ENCODE results near the gene ARHGAP18.
A peak's percentile ranks its signal among the peaks of the same experiment; 100 is the strongest.

ARHGAP18 gene

DNA sequence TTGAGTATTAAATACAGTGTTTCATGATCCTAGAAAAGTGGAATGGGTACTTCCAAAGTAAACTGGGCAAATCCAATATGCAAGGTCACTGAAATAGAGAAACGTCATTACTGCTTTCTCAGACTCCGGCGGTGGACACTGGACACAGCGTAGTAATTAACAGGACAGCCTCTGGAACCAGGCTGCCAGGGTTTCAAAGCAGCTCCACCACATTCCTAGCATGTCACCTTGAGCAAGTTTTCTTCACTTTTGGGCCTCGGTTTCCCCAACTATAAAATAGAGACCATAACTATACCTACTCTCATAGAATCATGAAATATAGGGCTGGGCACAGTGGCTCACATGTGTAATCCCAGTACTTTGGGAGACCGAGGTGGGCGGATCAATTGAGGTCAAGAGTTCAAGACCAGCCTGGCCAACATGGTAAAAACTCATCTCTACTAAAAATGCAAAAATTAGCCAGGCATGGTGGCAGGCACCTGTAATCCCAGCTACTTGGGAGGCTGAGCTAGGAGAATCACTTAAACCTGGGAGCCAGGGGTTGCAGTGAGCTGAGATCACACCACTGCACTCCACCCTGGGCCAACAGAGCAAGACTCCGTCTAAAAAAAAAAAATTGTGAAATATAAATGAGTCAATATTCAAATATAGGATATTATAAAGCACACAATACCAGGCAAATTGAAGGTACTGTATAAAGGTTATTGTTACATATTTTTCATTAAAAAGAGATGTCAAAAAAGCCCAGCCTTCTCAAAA lies 24.9 kb downstream of the ARHGAP18 start:
- Histone ChIP-seq H3K27me3 (ENCODE audit: control insufficient read depth, low read length) (no peaks in the 10 kb centered on the region), H3K9me2 (replicated peaks; ENCODE audit: control insufficient read depth, low read length) (no peaks in the 10 kb centered on the region), H4K20me1 (ENCODE audit: control insufficient read depth, insufficient read depth, low read depth, low read length) (0 out of 2 replicates have a peak, but pooled peaks cover 6% of the 10 kb centered on the region), H3K4me1 (ENCODE audit: control insufficient read depth, low read length) (peaks cover 37% of the 10 kb centered on the region), H3K4me2 (ENCODE audit: low read length) (peak overlapping the region; percentile 54), H3K79me2 (ENCODE audit: control insufficient read depth, low read length) (no peaks in the 10 kb centered on the region), H3F3A (ENCODE audit: control insufficient read depth, insufficient read depth) (no peaks in the 10 kb centered on the region), H3K36me3 (ENCODE audit: control insufficient read depth, low read length) (no peaks in the 10 kb centered on the region), H3K4me3 (ENCODE audit: low read length) (no peak overlapping the region), H3K27ac (ENCODE audit: low read depth, low read length) (no peak overlapping the region), H3K9me3 (ENCODE audit: control insufficient read depth, insufficient read depth, low read length) (no peaks in the 10 kb centered on the region)
- no peak for TF ChIP-seq EZH2phosphoT487 (IDR thresholded peaks at IDR 0.05; ENCODE audit: borderline replicate concordance, low read length)
- TF ChIP-seq, protein P1, sequence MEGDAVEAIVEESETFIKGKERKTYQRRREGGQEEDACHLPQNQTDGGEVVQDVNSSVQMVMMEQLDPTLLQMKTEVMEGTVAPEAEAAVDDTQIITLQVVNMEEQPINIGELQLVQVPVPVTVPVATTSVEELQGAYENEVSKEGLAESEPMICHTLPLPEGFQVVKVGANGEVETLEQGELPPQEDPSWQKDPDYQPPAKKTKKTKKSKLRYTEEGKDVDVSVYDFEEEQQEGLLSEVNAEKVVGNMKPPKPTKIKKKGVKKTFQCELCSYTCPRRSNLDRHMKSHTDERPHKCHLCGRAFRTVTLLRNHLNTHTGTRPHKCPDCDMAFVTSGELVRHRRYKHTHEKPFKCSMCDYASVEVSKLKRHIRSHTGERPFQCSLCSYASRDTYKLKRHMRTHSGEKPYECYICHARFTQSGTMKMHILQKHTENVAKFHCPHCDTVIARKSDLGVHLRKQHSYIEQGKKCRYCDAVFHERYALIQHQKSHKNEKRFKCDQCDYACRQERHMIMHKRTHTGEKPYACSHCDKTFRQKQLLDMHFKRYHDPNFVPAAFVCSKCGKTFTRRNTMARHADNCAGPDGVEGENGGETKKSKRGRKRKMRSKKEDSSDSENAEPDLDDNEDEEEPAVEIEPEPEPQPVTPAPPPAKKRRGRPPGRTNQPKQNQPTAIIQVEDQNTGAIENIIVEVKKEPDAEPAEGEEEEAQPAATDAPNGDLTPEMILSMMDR (IDR thresholded peaks at IDR 0.05; ENCODE audit: low read depth, low read length, poor library complexity, severe bottlenecking), result no peak

GRCh38 chr6:129684323-129684884 lies 25.6 kb downstream of the ARHGAP18 start:
- Histone ChIP-seq H3K4me3 (ENCODE audit: low read length) (peak overlapping the region; percentile 33), H3K9me2 (replicated peaks; ENCODE audit: control insufficient read depth, low read length) (no peaks in the 10 kb centered on the region), H3F3A (ENCODE audit: control insufficient read depth, insufficient read depth) (no peaks in the 10 kb centered on the region), H3K79me2 (ENCODE audit: control insufficient read depth, low read length) (no peaks in the 10 kb centered on the region), H3K4me2 (ENCODE audit: low read length) (peak overlapping the region; percentile 54), H3K27ac (ENCODE audit: low read depth, low read length) (no peak overlapping the region), H4K20me1 (ENCODE audit: control insufficient read depth, insufficient read depth, low read depth, low read length) (0 out of 2 replicates have a peak, but pooled peaks cover 6% of the 10 kb centered on the region), H3K9me3 (ENCODE audit: control insufficient read depth, insufficient read depth, low read length) (no peaks in the 10 kb centered on the region), H3K36me3 (ENCODE audit: control insufficient read depth, low read length) (no peaks in the 10 kb centered on the region), H3K4me1 (ENCODE audit: control insufficient read depth, low read length) (peaks cover 37% of the 10 kb centered on the region), H3K27me3 (ENCODE audit: control insufficient read depth, low read length) (no peaks in the 10 kb centered on the region)
- no peak for TF ChIP-seq EZH2phosphoT487 (IDR thresholded peaks at IDR 0.05; ENCODE audit: borderline replicate concordance, low read length)

GRCh38 chr6:129683601-129684322 lies 26.2 kb downstream of the ARHGAP18 start:
- H3K4me3 ChIP-seq (ENCODE audit: low read length), result peak overlapping the region; percentile 33; the same call in 1 of the 2 replicates
- 0 out of 2 replicates have a peak, but pooled peaks cover 6% of the 10 kb centered on the region for H4K20me1 ChIP-seq (ENCODE audit: control insufficient read depth, insufficient read depth, low read depth, low read length)
- no peaks in the 10 kb centered on the region for H3K27me3 ChIP-seq (ENCODE audit: control insufficient read depth, low read length)
- no peaks in the 10 kb centered on the region for H3K36me3 ChIP-seq (ENCODE audit: control insufficient read depth, low read length)
- H3K27ac ChIP-seq (ENCODE audit: low read depth, low read length), result no peak overlapping the region
- peaks cover 37% of the 10 kb centered on the region for H3K4me1 ChIP-seq (ENCODE audit: control insufficient read depth, low read length)
- H3K9me3 ChIP-seq (ENCODE audit: control insufficient read depth, insufficient read depth, low read length), result no peaks in the 10 kb centered on the region
- no peaks in the 10 kb centered on the region for H3F3A ChIP-seq (ENCODE audit: control insufficient read depth, insufficient read depth)
- no peaks in the 10 kb centered on the region for H3K9me2 ChIP-seq (replicated peaks; ENCODE audit: control insufficient read depth, low read length)
- TF ChIP-seq, protein P1 (IDR thresholded peaks at IDR 0.05; ENCODE audit: low read depth, low read length, poor library complexity, severe bottlenecking), result no peak
- no peak for TF ChIP-seq EZH2phosphoT487 (IDR thresholded peaks at IDR 0.05; ENCODE audit: borderline replicate concordance, low read length)
- no peaks in the 10 kb centered on the region for H3K79me2 ChIP-seq (ENCODE audit: control insufficient read depth, low read length)
- H3K4me2 ChIP-seq (ENCODE audit: low read length), result peak overlapping the region; percentile 54
